Stimulated activated CD8-positive, alpha-beta memory T cell treated with anti-CD3 and anti-CD28 coated beads, Interleukin-4, amount 100 ng/mL, for 24 hours (primary cell): ENCODE results near the gene LEMD3.

Source experiments
- DNase-seq: peaks from one replicate; pipeline ENCODE4 v3.0.0-alpha.2; 2020; ENCODE audit warnings: low read depth

The LEMD3 gene

GRCh38 chr12:65170209-65170881 is 962 bp downstream of the LEMD3 start:
- peak; percentile 38 for DNase-seq

GRCh38 chr12:65171073-65171472 is 1.7 kb downstream of the LEMD3 start:
- no peak for DNase-seq

DNA sequence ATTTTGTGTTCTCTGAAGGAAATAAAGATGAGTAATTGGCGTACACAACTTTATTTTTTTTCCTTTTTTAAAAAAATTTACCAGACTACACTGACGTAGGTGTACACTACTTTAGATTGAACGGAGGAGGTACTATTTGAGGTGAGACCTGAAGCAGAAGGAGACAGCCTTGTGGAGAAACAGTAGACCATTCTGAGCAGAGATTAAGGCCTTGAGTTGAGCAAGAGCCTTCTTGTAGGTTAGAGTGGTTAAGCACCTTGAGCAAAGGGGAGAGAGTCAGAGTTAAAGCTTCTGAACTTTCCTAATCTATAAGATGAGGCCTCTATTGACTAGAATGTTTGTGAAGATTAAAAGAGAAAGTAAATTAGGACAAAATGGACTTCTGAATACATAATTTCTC is 2.5 kb downstream of the LEMD3 start:
- DNase-seq: no peak

GRCh38 chr12:65175385-65175784 is 6.0 kb downstream of the LEMD3 start:
- no peak for DNase-seq

DNA sequence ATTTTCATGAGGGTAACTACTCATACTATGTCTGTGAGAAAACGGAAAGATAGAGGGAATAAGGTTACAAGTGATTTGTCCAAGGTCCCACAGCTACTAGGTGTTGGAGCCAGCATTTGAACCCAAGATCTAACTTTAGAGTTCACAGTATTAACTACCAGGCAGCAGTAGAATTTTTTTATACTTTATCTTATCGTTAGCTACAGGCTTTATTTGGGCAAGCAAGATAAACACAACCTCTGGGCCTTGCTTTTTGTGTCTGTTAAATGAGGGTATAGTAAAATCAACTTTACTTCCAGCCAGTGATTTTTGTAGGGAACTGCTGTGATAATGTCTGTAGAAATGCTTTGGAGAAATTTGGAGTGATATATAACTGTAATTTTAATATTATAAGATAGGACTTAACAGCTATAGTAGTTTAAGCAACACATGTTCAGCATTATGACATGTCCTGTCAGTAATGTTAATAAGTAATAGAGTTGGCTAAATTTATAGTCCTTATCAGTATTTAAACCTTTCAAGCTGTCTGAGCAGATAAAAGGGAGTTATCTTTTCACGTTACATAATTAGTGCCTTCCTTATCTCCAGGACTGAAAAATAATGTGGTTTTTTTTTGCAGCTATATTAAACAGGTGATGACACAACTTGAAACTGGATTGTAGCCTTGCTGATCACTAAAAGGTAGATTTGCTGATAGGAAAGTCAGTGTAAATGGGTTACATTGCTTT is 12.8 kb downstream of the LEMD3 start:
- no peak for DNase-seq

DNA sequence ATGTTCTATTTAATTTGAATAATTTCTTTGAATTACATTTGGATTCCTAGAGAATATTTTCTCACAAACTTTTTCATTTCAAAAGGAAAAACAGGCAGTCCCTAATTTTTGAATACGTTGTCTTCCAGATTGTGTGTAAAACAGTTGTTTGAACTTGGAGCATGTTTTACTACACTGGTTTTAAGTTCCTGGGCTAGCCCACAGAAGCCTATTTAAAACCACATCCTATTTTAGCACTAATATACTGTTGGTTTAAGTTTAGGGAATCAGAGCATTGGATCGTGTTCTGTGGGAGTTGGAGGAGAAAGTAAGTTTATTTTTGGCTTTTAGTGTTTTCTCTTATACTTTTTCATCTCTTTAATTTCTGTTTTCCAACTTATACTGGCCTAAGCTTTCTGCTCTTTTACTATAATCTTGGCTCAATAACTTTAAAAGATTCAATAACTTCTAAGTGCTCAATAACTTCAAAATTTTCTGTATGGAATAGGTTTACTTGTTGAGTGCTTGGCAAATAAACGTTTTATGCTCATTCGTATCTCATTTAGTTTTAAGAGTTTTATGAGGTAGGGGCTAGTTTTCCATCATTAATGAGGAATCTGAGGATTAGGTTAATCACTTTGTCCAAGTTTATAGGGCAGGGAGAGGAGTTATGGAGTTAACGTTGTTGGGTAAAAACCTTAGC is 14.9 kb downstream of the LEMD3 start:
- DNase-seq: no peak

DNA sequence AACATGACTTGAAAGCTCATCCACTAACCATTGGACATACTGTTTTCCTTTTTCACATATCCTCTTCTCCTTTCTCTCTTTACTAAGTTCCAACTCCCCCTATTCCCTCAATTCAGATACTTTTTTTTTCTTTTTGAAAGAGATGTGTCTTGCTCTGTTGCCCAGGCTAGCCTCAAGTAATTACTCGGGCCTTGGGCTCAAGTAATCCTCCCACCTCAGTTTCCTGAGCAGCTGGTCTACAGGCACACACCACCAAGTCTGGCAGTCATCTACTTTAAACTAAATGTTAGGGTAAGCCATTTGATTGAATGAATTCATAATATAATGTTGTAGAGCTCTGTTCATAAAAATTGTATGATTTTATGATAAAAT is 15.5 kb downstream of the LEMD3 start:
- no peak for DNase-seq

GRCh38 chr12:65187665-65188064 is 18.3 kb downstream of the LEMD3 start:
- no peak for DNase-seq

DNA sequence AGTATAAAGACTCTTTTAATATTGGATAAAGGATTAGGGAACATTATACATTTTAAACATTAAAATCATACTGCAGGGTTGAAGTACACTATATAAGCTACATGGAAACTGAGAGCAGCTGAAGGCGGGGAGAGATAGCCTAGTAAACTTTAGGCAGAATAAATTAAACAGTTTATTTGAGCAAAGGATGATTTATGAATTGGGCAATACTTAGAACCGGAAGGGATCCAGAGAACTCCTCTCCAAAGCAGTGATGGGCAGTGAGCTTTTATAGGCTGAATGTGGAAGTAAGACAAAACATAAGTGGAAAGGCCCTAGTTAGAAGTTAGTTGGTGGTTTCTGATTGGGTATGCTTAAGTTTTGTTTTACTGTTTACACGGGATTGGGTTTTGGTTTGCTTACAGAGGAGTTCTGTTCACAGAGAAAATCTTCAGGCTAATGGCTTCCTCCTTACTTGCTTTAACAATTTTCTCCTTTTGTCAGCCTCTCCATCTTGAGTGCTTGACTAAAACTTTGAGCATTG is 18.9 kb downstream of the LEMD3 start:
- DNase-seq: no peak

DNA sequence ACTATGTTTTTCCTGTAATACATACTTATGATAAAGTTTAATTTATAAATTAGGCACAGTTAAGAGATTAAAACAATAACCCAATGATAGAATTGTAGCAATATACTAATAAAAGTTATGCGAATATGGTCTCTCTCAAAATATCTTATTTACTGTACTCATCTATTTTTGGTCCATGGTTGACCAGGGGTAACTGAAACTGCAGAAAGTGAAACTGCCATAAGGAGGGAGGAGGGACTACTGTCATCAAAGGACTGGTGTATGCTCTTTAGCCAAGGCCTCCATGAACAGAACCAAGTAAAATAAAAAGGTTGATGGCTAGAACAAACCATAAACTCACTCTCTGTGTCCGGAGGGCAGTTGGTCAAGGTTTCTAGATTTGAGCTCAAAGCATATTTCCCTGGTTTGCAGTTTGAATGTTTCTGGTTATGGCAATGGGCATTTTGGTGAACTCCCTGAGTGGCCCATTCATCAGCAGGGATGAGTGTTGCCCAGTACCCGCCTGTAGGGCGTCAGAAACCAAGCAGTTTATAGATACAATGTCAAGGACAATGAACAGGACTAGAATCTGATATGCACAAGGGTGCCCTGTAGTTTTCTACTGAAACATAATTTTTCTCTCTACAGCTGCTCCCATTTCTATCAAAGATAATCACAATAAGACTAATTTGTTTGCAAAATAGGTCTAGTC is 19.8 kb downstream of the LEMD3 start:
- no peak for DNase-seq

GRCh38 chr12:65192963-65193516 is 23.7 kb downstream of the LEMD3 start:
- DNase-seq: no peak

DNA sequence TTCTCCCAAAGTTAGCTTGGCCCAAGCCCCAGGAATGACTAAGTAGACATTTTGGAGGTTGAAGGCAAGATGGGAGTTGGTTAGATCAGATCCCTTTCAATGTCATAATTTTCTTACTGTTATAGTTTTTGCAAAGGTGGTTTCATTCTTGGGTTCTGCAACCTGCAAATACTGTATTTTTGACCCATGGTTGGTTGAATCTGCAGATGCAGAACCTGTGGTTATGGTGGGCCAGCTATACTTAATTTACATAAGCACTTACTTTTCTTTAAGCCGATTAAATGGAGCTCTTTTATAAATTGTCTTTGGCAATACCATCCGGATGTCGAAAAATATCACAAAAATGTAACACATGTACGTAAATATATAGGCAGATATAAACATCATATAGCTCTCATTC is 25.6 kb downstream of the LEMD3 start:
- DNase-seq: no peak

DNA sequence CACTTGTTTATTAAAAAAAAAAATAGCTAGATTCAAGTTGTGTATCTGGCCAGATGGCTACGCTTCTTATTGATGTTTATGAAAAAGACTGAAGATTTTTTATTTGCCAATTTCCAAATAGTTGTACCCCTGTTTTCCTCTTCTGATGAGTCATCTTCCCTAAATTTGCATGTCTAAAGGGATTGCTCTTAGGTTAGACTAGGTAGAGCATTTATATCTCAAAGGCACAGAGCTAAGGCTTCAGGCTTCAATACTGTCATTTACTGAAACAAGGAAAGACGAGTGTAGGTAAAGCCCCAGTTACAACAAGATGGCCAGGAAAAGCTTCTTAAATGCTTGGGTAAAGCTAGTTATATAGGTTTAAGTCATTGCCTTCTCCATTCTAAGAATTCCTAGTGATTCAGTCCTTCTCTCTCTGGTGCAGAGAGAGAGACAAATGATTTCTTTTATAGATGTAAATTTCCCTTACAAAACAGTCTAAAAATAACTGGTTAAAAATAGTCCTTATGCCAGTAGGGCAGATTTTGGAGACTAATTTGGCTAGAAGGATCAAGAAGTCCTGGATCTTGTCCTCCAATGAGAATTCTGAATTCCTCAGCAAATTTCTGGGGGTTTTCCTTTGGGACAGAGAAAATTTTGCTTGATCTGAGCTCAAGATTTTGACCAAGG is 26.1 kb downstream of the LEMD3 start:
- no peak for DNase-seq

DNA sequence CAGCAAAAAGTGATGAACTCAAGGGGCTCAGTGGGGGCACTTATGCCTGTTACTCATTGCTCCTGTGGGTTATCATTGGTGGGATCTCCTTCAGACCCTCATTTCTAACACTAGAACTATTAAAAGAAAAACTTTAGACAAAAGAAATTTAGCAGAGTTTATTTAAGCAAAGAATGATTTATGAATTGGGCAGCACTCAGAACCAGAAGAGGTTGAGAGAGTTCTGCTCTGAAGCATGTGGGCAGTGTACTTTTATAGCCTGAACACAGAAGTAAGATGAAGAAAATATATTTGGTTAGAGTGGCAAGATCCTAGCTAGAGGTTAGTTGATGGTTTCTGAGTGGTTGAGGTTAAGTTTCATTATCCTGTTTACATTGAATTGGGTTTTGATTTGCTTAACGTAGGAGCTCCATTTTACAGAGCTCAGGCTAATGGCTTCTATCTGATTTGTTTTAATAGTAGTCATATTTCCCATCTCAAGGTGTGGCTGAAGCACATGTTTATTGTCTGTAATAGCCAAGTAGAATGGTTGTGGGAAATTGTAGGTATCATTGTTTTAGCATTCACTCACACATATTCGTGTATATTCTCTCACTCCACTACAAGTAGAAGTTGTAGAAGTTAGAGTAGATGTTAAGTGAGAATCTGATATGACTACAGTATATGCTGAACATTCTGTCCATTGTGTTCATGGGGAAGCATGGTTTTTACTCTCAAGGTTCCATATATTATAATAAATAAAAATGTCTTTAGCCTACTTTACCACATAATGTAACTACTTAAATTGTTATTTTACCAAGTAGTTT is 27.6 kb downstream of the LEMD3 start:
- no peak for DNase-seq

- DNase-seq: no peak
Measured at GRCh38 chr12:65199604-65200003, 30.2 kb downstream of the LEMD3 start.

GRCh38 chr12:65200007-65200665 is 30.8 kb downstream of the LEMD3 start:
- DNase-seq: no peak

GRCh38 chr12:65203376-65203775 is 34.0 kb downstream of the LEMD3 start:
- DNase-seq: no peak

DNA sequence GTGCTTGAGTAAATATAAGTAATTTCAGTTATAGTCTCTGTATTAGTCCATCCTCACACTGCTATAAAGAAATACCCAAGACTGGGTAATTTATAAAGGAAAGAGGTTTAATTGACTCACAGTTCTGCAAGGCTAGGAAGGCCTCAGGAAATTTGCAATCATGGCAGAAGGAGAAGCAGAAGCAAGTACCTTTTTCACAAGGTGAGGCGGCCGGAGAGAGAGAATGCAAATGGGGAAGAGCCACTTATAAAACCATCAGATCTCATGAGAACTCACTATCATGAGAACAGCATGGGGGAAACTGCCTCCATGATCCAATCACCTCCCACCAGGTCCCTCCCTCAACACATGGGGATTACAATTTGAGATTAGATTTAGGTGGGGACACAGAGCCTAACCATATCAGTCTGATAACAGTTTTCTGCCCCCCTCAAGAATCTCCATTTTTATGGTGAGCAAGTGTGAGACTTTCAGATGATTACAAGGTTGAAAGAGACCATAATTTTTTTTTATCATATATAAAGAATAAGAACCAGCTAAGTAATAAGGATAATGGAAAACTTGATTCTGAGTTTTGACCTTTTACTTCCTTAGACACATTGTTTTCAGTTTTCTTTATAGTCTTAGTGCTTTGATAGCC is 35.6 kb downstream of the LEMD3 start:
- no peak for DNase-seq

DNA sequence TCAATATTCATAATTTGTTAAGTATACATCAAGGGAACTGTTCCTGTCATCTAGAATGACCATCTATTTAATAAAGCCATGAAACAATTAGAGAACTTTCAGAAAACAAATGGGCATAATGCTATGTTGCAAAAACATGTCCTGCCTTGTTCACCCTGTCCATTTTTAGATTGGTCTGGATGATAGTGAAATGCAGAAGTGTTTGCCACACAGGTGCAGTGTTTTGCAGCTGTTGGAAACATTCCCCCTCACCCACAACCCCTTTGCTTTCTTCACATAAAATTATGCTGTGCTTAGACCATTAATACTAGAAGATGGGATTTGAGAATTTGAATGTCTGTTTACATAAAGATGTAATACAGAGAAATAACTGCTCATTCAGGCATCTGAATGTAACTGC is 36.5 kb downstream of the LEMD3 start:
- no peak for DNase-seq

DNA sequence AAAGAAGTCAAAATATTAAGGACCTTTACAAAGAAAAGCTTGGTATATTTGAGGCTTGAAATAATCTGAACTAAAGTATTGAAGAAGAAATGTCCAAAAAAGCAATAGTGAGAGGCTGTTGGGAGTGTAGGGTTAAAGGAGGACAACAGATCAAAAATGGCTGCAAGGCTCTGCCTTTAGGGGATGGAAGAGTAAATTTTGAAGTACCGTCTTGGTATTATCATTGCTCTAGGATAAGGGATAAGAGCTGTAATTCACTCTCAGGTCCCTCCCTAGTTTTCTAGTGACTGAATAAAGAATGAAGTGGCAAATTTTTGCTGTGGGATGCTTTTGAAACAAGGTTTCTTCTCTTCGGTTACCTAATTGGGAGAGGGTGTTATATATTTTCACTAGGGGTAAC is 38.7 kb downstream of the LEMD3 start:
- DNase-seq: no peak
